Stimulated activated CD8-positive, alpha-beta memory T cell treated with anti-CD3 and anti-CD28 coated beads, Interleukin-7, amount 100 ng/mL, for 4 hours (primary cell): ENCODE measurements around the gene TAB2.
A peak's percentile ranks its signal among the peaks of the same experiment; 100 is the strongest.

Experiments used
- DNase-seq, 2 donors: peaks; one replicate each; pipeline ENCODE4 v3.0.0-alpha.2; 2020; ENCODE audit warnings: low read depth in 2 of 2

Gene TAB2

GRCh38 chr6:149414009-149414408, 96.5 kb downstream of the TAB2 start:
- DNase-seq, result no peak

GRCh38 chr6:149414821-149415220, 97.3 kb downstream of the TAB2 start:
- no peak for DNase-seq

DNA sequence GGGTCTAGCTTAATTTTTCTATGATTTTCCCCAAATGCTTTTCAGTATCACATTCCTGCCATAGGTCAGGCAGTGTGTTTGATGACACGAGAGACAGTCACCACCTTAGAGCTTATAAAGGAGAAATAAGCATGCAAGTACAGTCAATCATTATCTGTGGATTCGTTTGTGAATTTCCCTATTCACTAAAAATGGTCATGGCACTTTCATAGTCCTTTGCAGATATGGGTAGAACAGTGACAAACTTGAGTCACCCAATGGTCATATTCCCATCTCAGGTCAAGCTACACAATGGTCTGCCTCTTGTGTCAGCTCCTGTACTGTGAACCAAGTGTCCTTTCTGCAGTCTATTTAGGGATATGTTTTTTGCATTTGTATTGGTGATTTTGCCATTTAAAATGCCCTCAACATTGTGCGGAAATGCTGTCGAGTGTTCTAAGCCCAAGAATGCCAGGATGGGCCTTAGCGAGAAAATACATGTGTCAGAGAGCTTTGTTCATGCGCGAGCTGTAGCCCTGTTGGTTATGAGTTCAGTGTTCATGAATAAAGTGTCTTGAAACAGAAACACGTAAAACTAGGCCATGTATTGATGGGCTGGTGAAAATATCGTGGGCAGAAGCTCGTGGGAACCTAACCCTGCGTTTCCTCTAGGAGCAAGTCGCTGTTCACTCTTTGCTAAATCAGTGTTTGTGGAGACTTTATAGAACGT, 102.3 kb downstream of the TAB2 start:
- no peak for DNase-seq

DNA sequence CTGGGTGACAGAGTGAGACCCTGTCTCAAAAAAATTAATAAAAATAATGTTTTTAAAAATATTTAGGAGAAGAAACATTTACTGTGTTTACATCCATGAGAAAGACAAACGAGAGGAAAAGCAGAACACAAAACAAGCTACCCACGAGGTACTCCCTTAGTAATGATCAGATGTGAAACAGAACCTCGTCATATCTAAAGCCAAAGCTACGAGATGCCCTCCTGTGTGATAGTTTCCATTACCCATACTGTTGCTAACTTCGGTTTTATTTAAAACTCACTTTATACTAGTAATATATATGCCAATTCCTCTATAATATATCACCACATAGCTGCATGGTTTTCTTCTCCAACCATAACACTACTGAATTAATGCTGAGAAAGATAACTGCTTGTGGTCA, 103.6 kb downstream of the TAB2 start:
- no peak for DNase-seq

GRCh38 chr6:149422581-149422980, 105.1 kb downstream of the TAB2 start:
- DNase-seq, result no peak

GRCh38 chr6:149423964-149424440, 106.5 kb downstream of the TAB2 start:
- DNase-seq, result no peak

- DNase-seq, result no peak
These were observed 107.7 kb downstream of the TAB2 start for GRCh38 chr6:149425224-149425623.

DNA sequence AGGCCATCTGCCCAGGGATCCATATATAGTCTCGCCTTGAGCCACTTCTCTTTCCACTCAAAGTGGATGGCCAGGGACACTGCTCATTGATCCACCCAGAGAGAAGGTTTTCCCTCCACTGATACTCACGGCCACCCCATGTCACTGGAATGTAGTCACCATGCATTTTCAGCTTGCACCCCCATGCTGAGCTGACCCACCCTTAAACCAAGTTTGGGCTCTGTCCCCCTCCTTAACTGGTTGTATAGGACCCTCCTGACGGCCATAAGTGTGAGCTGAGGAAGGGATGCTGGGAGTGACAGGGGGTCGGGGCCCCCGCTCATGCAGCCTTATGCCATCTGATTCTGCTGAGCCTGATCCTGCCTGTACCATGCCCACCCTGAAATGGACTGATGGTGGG, 108.2 kb downstream of the TAB2 start:
- DNase-seq, result no peak

DNA sequence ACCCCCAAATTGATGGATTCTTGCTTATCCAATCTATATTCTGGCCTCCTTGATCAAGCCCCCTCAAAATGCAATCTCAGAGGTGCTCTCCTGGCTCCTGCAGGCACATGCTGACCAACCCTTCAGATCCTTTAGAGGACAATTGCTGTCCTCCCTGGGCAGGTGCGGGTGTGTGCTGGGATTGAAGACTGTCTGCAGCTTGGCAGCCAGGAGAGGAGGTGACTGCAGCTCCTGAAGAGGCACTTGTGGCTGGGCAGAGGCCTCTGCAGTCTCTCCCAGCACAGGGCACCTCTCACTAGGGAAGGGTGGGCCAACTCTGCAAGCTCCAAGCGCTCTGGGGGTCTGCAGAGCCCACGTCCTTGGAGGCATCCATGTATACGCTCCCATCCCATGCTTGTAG, 111.1 kb downstream of the TAB2 start:
- DNase-seq, result no peak

DNA sequence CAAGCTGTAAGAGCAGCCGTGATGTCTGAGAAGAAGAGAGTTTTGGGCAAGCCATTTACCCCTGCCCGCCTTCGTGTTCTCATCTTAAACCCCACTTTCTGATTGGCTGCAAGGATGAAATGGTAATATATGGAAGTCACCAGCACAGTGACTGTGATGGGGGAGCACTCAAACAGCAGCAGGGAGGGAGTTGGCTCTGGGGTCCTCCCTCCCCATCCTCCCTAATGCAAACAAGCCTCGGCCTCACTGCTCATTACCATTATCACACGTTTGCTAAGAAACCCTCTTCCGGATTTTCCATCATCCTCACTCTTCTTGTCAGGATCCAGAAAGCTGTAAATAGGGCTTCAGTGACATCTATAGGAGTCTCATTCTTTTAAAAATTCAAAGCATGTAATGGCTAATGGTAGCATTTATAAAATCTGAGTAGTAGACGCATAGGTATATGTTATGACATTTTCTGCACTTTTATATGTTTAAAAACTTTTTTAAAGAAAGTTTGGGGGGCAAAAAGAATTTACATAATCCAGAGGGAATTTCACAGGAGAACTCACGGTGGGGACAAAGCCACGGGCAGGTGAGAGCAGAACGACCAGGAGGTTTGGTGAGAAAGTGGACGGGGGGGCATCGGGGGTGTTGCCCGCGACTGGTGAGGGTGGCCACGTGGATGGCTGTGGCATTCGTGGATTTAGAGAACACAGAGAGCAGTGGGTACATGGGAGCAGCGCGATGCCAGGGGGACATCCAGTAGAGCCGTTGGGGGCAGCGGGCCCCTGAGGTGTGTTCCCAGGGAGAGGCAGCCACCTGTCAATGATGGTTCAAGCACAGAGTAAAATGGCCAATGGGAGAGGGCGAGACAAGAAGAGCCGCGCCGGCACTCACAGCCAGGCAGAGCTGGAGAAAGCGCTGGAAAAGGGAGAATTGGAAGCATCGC, 112.2 kb downstream of the TAB2 start:
- no peak for DNase-seq

GRCh38 chr6:149431905-149432775, 114.6 kb downstream of the TAB2 start:
- DNase-seq, result peak; percentile 67 to 84

DNA sequence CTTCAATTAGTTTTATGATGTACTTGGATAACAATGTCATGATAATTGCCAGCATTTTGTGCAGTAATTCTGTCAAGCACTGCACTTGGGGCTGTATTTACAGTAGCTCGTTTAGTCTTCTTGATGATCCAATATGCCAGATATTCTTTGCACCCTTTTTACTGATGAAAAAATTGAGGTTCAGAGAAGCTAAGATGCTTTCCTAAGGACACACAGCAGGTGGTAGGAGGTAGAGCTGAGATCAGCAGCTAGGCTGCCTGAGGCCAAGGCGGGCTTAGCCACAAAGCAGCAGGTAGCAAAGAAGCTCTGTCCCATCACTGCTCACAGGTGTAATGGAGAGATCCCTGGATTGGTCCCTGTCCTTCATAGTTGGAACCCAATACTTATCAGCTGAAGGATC, 115.9 kb downstream of the TAB2 start:
- no peak for DNase-seq

GRCh38 chr6:149433881-149434280, 116.4 kb downstream of the TAB2 start:
- no peak for DNase-seq

DNA sequence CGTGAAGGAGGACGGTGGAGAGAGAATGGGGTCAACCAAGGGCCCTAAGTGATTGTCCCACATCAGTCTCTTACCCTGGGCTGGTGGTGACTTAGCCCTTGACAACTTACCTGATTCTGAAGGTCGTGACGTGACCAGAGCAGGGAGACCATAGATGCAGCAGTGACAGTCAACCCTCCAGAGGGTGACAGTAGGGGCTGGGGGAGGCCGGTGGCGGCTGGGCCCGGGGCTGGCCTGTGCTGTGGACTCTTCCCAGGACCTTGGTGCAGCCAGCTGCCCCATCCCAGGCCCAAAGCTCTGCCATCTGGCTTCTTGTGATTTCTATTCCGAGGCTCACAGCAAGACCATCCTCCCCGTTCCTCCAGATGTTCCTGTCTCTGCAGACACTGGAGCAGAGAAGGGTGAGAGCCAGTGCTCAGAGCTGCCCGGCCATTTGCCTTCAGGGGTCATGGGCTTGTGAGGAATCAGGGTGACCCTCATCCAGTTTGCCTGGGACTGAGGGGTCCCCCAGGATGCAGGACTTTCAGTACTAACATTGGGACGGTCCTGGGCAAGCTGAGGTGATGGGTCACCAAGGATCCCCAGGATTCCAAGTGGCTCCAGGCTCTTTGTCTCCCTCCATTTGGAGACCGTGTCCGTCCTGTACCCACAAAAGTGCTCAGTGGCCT, 118.5 kb downstream of the TAB2 start:
- no peak for DNase-seq

DNA sequence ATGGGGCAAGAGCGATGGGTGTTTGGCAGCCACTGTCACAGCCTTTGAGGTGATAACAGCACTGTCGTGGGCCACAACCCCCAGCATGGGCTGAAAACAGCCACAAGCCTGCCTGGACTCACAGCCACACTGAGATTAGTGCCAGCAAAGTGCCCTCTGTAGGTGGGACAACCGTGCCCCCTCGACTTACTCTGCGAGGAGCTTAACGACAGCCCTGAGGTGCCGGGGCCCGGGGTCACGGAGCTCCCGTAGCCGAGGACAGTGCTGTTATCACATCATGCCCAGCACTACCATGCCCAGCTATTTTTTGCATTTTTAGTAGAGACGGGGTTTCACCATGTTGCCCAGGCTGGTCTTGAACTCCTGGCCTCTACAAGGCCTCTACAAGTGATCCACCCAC, 119.1 kb downstream of the TAB2 start:
- no peak for DNase-seq

DNA sequence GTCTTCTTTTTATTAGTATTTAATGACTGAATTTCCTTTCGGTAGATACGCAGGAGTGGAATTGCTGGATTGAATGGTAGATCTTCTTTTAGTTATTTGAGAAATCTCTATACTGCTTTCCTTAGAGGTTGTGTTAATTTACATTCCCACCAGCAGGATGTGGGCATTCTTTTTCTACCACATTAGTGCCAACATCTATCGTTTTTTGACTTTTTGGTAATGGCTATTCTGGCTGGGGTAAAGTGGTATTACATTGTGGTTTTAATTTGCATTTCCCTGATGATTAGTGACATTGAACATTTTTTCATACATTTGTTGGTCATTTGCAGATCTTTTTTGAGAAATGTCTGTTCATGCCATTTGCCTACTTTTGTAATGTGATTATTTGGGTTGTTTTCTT, 119.7 kb downstream of the TAB2 start:
- no peak for DNase-seq

DNA sequence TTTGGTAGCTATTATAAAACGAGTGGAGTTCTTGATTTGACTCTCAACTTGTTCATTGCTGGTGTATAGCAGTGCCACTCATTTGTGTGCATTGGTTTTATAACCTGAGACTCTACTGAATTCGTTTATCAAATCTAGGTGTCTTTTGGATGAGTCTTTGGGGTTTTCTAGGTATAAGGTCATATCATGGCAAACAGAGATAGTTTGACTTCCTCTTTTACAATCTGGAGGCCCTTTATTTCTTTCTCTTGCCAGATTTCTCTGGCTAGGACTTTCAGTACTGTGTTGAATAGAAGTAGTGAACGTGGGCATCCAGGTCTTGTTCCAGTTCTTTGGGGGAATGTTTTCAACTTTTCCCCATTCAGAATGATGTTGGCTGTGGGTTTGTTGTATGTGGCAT, 121.3 kb downstream of the TAB2 start:
- no peak for DNase-seq

- DNase-seq, result no peak
These were observed 122.1 kb downstream of the TAB2 start for GRCh38 chr6:149439626-149440025.

GRCh38 chr6:149440735-149441671, 123.5 kb downstream of the TAB2 start:
- no peak for DNase-seq

GRCh38 chr6:149441740-149442139, 124.2 kb downstream of the TAB2 start:
- no peak for DNase-seq
